K562 (cell line): ENCODE results near the gene TCEAL9. TPM values are rescaled to one million over a fixed set of nuclear protein-coding genes. Genes with fewer than 3 reads are reported as not detected.
"Not testable (repeated sequence)": the region's sequence is repeated elsewhere in the genome, so short reads cannot be mapped to it uniquely, and the experiment has no call there.

Experiments used
- ATAC-seq: fragments of 200-7000 bp; cut with Tn5 transposase; 3 replicates; pipeline ENCODE4 v1.9.1; 2020; ENCODE audit warnings: moderate library complexity
- BruUV-seq: library from RNA; stranded (reverse); fragments of 400-500 nt; replicated peaks from 2 replicates; lab custom pipeline; 2021; lab: Mats Ljungman, UMichigan
- CTCF ChIA-PET: fragments of 300-600 bp; formaldehyde crosslinking; extraction: SDS; loops from one replicate; lab custom pipeline; 2021; ENCODE audit warnings: low intra/inter-chr PET ratio; lab: Yijun Ruan, JAX
- POLR2A ChIA-PET: fragments of 300-600, 350-650 bp; sonication (Branson Sonifier 250); formaldehyde crosslinking; extraction: SDS; loops from one replicate; lab custom pipeline; 2021; ENCODE audit warnings: antibody characterized with exemption, inconsistent platforms; lab: Yijun Ruan, JAX
- DNase-seq, 4 experiments: peaks; one replicate each; pipeline versions ENCODE4 v3.0.0 to v3.0.0-alpha.2; 2011 to 2018; ENCODE audit warnings: low spot score in 3 of 4, mixed read lengths in 3 of 4; ENCODE audit errors: extremely low read depth in 1 of 4
- FAIRE-seq: peaks from 2 replicates; lab custom pipeline; 2011; peaks lifted over from hg19 to GRCh38; lab: Jason Lieb, UNC
- H2AFZ ChIP-seq: 2 replicates; pipeline ENCODE4 v1.6.0; 2011; ENCODE audit warnings: low read depth, low read length, control low read depth, inconsistent platforms
- H3K27ac ChIP-seq: fragments of 200-600 bp; 3 replicates; pipeline ENCODE4 v1.8.0; 2011; ENCODE audit warnings: low read depth, mild to moderate bottlenecking, control low read depth, inconsistent platforms, low read length, moderate library complexity, mixed read lengths; ENCODE audit errors: extremely low read depth
- H3K27me3 ChIP-seq, 2 experiments: fragments of 300-600 bp in 1 of 2; 2 replicates in 1 of 2; 3 replicates in 1 of 2; pipeline versions ENCODE4 v1.6.0 to v1.8.0; 2011; ENCODE audit warnings: inconsistent platforms in 2 of 2, low read length in 2 of 2, mild to moderate bottlenecking in 1 of 2, mixed read lengths in 1 of 2, moderate library complexity in 1 of 2; ENCODE audit not compliant: control insufficient read depth in 2 of 2, insufficient read depth in 2 of 2
- H3K36me3 ChIP-seq: fragments of 300-600 bp; 3 replicates; pipeline ENCODE4 v1.8.0; 2011; ENCODE audit warnings: mild to moderate bottlenecking, low read length, inconsistent platforms; ENCODE audit not compliant: control insufficient read depth, insufficient read depth
- H3K4me1 ChIP-seq, 2 experiments: fragments of 200-600 bp in 1 of 2; replicated peaks in 1 of 2; 2 replicates in 1 of 2; 3 replicates in 1 of 2; pipeline versions ENCODE4 v1.5.1 to v1.8.0; 2011; ENCODE audit warnings: inconsistent platforms in 2 of 2, low read length in 2 of 2, mild to moderate bottlenecking in 1 of 2, mixed read lengths in 1 of 2, moderate library complexity in 1 of 2; ENCODE audit not compliant: control insufficient read depth in 2 of 2, insufficient read depth in 2 of 2
- H3K4me2 ChIP-seq: 2 replicates; pipeline ENCODE4 v1.6.1; 2011; ENCODE audit warnings: low read length, control low read depth, inconsistent platforms, mixed read lengths; ENCODE audit not compliant: insufficient read depth
- H3K4me3 ChIP-seq: fragments of 200-600 bp; sonication (generic), shearing (Covaris generic); 2 replicates; pipeline ENCODE4 v1.5.1; 2016; ENCODE audit warnings: control low read depth, inconsistent platforms
- H3K79me2 ChIP-seq: fragments of 200-600 bp; 3 replicates; pipeline ENCODE4 v1.8.0; 2011; ENCODE audit warnings: low read length, inconsistent platforms; ENCODE audit not compliant: control insufficient read depth, insufficient read depth
- H3K9ac ChIP-seq, 2 experiments: 2 replicates each; pipeline versions ENCODE4 v1.6.0 to v1.6.1; 2011; ENCODE audit warnings: low read depth in 2 of 2, low read length in 2 of 2, control low read depth in 1 of 2, inconsistent platforms in 1 of 2, mild to moderate bottlenecking in 1 of 2, mixed read lengths in 1 of 2; ENCODE audit not compliant: insufficient read depth in 1 of 2
- H3K9me1 ChIP-seq: one replicate; pipeline ENCODE4 v1.6.0; 2011; ENCODE audit warnings: inconsistent platforms, mild to moderate bottlenecking, low read length, moderate library complexity; ENCODE audit not compliant: control insufficient read depth, insufficient read depth
- H3K9me3 ChIP-seq: replicated peaks from 2 replicates; pipeline ENCODE4 v1.5.1; 2011; ENCODE audit warnings: low read depth, low read length, inconsistent platforms; ENCODE audit not compliant: control insufficient read depth, insufficient read depth
- H4K20me1 ChIP-seq: replicated peaks from 2 replicates; pipeline ENCODE4 v1.6.1; 2011; ENCODE audit warnings: low read length, inconsistent platforms, mixed read lengths; ENCODE audit not compliant: control insufficient read depth, insufficient read depth
- HMBOX1 ChIP-seq: sonication (generic); IDR thresholded peaks from 2 replicates; pipeline ENCODE4 v1.6.1; 2016
- NR2C1 ChIP-seq, 2 experiments: fragments of 450-650 bp; IDR thresholded peaks; 2 replicates each; pipeline ENCODE4 v1.6.1; 2017; ENCODE audit warnings: mild to moderate bottlenecking in 2 of 2, antibody characterized with exemption in 1 of 2, inconsistent platforms in 1 of 2, missing compliant biosample characterization in 1 of 2, missing genetic modification characterization in 1 of 2
- PML ChIP-seq: IDR thresholded peaks from 2 replicates; pipeline ENCODE4 v1.6.1; 2012; ENCODE audit warnings: low read length, inconsistent platforms
- PTRF ChIP-seq: fragments of 450-650 bp; IDR thresholded peaks from 2 replicates; pipeline ENCODE4 v1.6.1; 2016; ENCODE audit warnings: mild to moderate bottlenecking, missing genetic modification characterization, missing compliant biosample characterization
- RNF2 ChIP-seq: sonication (generic); IDR thresholded peaks from 2 replicates; pipeline ENCODE4 v1.6.1; 2016
- ZNF224 ChIP-seq: sonication (generic); formaldehyde crosslinking; IDR thresholded peaks from 2 replicates; pipeline ENCODE4 v1.8.0; 2022; ENCODE audit warnings: mild to moderate bottlenecking, missing genetic modification reagents
- ZNF592 ChIP-seq: fragments of 450-650 bp; IDR thresholded peaks from 2 replicates; pipeline ENCODE4 v1.6.1; 2017; ENCODE audit warnings: antibody characterized with exemption, mild to moderate bottlenecking
- ZNF644 ChIP-seq: fragments of 200-800 bp; sonication (Bioruptor generic); IDR thresholded peaks from 2 replicates; pipeline ENCODE4 v1.6.1; 2016; ENCODE audit warnings: low read depth, missing genetic modification characterization, missing compliant biosample characterization
- WGBS: fragments of 100-300 bp; shearing (Covaris generic); methylation state at CpG from one replicate; pipeline ENCODE4 v1.1.6; 2016; ENCODE audit warnings: low coverage, mixed read lengths; ENCODE audit not compliant: insufficient coverage; ENCODE audit errors: missing lambda C conversion rate; 5-methylcytosine and 5-hydroxymethylcytosine counted together
- in situ Hi-C: fragments of 300-500 bp; cut with MboI; formaldehyde crosslinking; loops from 4 replicates; pipeline ENCODE4 v1.15.0; 2018; ENCODE audit warnings: inconsistent platforms, mixed read lengths
- intact Hi-C: fragments of 100-400 bp; cut with micrococcal nuclease; formaldehyde crosslinking; loops from 2 replicates; pipeline ENCODE4 v1.14.2; 2022
- polyA plus RNA-seq, 8 experiments: library from polyadenylated mRNA; depleted of rRNA in 4 of 8; stranded (reverse) in 5 of 8; unstranded in 3 of 8; fragments of >200 nt; fragmentation: Nextera tagmentation in 2 of 8; fragmentation: Illumina TruSeq in 1 of 8; extraction: Ambion mirVana in 2 of 8; extraction: Trizol in 1 of 8; gene quantifications; 2 replicates each; pipeline versions ENCODE4 v1.2.1 to v1.2.3, GENCODE V29; 2011 to 2014; ENCODE audit warnings: inconsistent platforms in 1 of 8, missing spikeins in 1 of 8
- total RNA-seq, 7 experiments: library from RNA; depleted of rRNA in 6 of 7; stranded (reverse); fragments of >200 nt in 6 of 7; fragmentation: Illumina TruSeq in 2 of 7; extraction: Trizol in 2 of 7; gene quantifications; 2 replicates each; pipeline versions ENCODE4 v1.2.1 to v1.2.3, GENCODE V29; 2011 to 2021; ENCODE audit warnings: low replicate concordance in 1 of 7
- TF ChIP-seq, protein P1 (sequence below): fragments of 450-650 bp; conservative IDR thresholded peaks from 2 replicates; pipeline ENCODE4 v1.6.1; 2016; ENCODE audit warnings: missing genetic modification characterization, low read depth, mild to moderate bottlenecking, control low read depth, missing compliant biosample characterization

The TCEAL9 gene
- total and polyA plus RNA-seq, 9 of the 15 experiments (the other 6 are each of a cell fraction or from before 2014, with no cell fraction given) = 16.2 to 106 (median 69.6) TPM

DNA sequence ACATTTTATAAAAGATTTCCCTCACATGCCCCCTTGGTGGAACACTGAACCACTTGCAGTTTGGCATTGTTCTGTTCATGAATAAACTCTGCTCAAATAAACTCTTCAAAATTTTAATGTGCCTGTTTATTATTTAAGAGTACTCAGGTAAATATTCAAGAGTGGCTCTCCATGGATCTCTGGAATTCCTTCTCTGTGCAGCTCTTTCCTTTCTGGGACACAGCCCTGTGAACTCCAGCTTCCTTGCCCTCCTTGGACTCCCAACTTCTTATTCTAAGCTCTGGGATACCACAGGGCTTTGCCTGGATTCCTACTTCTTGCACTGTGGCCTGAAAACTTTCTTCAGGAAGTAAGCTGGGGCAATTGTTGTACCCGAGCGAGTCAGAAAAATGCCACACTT is 28.4 kb downstream of the TCEAL9 start:
- 5% methylated on average over 2 of the region's 2 CpGs for WGBS
- no peaks in the 10 kb centered on the region for H4K20me1 ChIP-seq
- H3K27ac ChIP-seq = no peak overlapping the region
- TF ChIP-seq ZNF644 (tag) = no peak
- no peak for TF ChIP-seq PML
- TF ChIP-seq ZNF224 (CRISPR knock-in tag) = no peak
- 0 out of 2 replicates have a peak, but pooled peaks have one; percentile 3 for TF ChIP-seq HMBOX1
- no peak for TF ChIP-seq RNF2
- ATAC-seq = no peak
- ChIA-PET POLR2A (no interaction called here), CTCF (no interaction called here)
- no peaks in the 10 kb centered on the region for H3K9me1 ChIP-seq
- no peaks in the 10 kb centered on the region for H3K36me3 ChIP-seq
- no peak for FAIRE-seq
- H3K4me1 ChIP-seq = no peaks in the 10 kb centered on the region
- H3K4me3 ChIP-seq = no peak overlapping the region
- DNase-seq = no peak
- no TSS peak for BruUV-seq
- intact Hi-C loops (no loop called here), in situ Hi-C loops (no loop called here)
- H2AFZ ChIP-seq = peak overlapping the region; percentile 32; the same call in 1 of the 2 replicates
- no peaks in the 10 kb centered on the region for H3K79me2 ChIP-seq
- H3K9me3 ChIP-seq = no peaks in the 10 kb centered on the region
- no peak overlapping the region for H3K4me2 ChIP-seq
- H3K9ac ChIP-seq = no peak overlapping the region
- no peaks in the 10 kb centered on the region for H3K27me3 ChIP-seq

DNA sequence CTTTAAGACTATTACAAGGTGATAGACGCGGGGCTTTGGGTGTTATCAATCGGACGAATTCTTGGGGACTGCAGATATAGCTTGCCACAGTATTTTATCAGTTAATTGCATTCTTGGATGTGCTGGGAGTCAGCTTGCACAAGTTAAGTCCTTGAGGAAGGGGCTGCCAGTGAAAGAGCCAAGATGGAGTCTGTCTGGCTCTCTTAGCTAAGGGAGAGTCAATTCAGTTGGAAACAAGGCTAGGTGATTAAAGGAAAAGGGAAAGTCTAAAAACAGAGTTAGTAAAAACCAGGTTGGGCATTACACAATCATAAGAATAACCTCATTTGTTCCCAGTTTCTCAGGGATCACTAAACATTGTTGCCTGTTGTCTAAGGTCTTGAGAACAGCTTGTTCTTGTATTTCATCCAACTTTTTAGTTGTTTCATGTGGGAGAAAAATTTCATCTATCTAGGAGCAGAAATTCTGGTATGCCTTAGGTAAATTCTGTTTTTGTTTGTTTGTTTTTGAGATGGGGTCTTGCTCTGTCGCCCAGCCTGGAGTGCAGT is 29.1 kb downstream of the TCEAL9 start:
- intact Hi-C loops; POLR2A ChIA-PET; TF ChIP-seq NR2C1 (IDR thresholded peaks at IDR 0.05): not testable (repeated sequence)
- 0 out of 2 replicates have a peak, but pooled peaks have one; percentile 19 for TF ChIP-seq PTRF (tag)
- TF ChIP-seq, protein P1, sequence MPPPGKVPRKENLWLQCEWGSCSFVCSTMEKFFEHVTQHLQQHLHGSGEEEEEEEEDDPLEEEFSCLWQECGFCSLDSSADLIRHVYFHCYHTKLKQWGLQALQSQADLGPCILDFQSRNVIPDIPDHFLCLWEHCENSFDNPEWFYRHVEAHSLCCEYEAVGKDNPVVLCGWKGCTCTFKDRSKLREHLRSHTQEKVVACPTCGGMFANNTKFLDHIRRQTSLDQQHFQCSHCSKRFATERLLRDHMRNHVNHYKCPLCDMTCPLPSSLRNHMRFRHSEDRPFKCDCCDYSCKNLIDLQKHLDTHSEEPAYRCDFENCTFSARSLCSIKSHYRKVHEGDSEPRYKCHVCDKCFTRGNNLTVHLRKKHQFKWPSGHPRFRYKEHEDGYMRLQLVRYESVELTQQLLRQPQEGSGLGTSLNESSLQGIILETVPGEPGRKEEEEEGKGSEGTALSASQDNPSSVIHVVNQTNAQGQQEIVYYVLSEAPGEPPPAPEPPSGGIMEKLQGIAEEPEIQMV (tag) = peak; percentile 51; the same call in 1 of the 2 replicates
- TF ChIP-seq NR2C1 (tag; IDR thresholded peaks at IDR 0.05) = peak; percentile 15; the same call in 1 of the 2 replicates
- TF ChIP-seq ZNF592 = peak; percentile 72

More for the DNA sequence above, 29.1 kb downstream of the TCEAL9 start:
- H3K36me3 ChIP-seq, H4K20me1 ChIP-seq, H3K27me3 ChIP-seq, H3K4me2 ChIP-seq, BruUV-seq, ATAC-seq, DNase-seq, in situ Hi-C loops, H3K27ac ChIP-seq, H3K9me1 ChIP-seq, FAIRE-seq, H3K9ac ChIP-seq, H2AFZ ChIP-seq, H3K4me1 ChIP-seq, CTCF ChIA-PET, H3K9me3 ChIP-seq, H3K4me3 ChIP-seq, H3K79me2 ChIP-seq: not testable (repeated sequence)
- 14% methylated on average over 5 of the region's 5 CpGs for WGBS
